Trophoblast cell (in vitro differentiated cells and primary cell): ENCODE results near the gene TAF4.
"Not testable (repeated sequence)": the region's sequence is repeated elsewhere in the genome, so short reads cannot be mapped to it uniquely, and the experiment has no call there.

Experiments used
- DNase-seq, 2 donors: peaks; one replicate each; pipeline ENCODE4 v3.0.0-alpha.2; 2016
- H2AFZ ChIP-seq: 2 replicates; pipeline ENCODE4 v1.6.1; 2013; ENCODE audit warnings: low read length, moderate library complexity, mild to moderate bottlenecking; ENCODE audit not compliant: insufficient read depth, poor library complexity
- H2AK5ac ChIP-seq: 2 replicates; pipeline ENCODE4 v1.6.1; 2013; ENCODE audit warnings: mild to moderate bottlenecking, low read length
- H2BK120ac ChIP-seq: 2 replicates; pipeline ENCODE4 v1.6.1; 2013; ENCODE audit warnings: low read length, mild to moderate bottlenecking, moderate library complexity; ENCODE audit not compliant: insufficient read depth, poor library complexity
- H2BK12ac ChIP-seq: 2 replicates; pipeline ENCODE4 v1.6.1; 2013; ENCODE audit warnings: mild to moderate bottlenecking, low read length, moderate library complexity
- H2BK5ac ChIP-seq: 2 replicates; pipeline ENCODE4 v1.6.1; 2013; ENCODE audit warnings: low read length, low read depth, moderate library complexity, mild to moderate bottlenecking; ENCODE audit not compliant: poor library complexity
- H3K14ac ChIP-seq: 2 replicates; pipeline ENCODE4 v1.6.1; 2013; ENCODE audit warnings: mild to moderate bottlenecking, low read length
- H3K18ac ChIP-seq: 2 replicates; pipeline ENCODE4 v1.6.1; 2013; ENCODE audit warnings: mild to moderate bottlenecking, low read length
- H3K23ac ChIP-seq: 2 replicates; pipeline ENCODE4 v1.6.1; 2013; ENCODE audit warnings: low read length
- H3K27ac ChIP-seq: 2 replicates; pipeline ENCODE4 v1.5.1; 2013; ENCODE audit warnings: low read depth, mild to moderate bottlenecking, inconsistent platforms, low read length, moderate library complexity
- H3K27me3 ChIP-seq: 2 replicates; pipeline ENCODE4 v1.6.1; 2013; ENCODE audit warnings: inconsistent platforms, mild to moderate bottlenecking, low read length, moderate library complexity; ENCODE audit not compliant: insufficient read depth
- H3K36me3 ChIP-seq, 2 experiments: 1 replicate in 1 of 2; 2 replicates in 1 of 2; pipeline ENCODE4 v1.6.1; 2013; ENCODE audit warnings: low read length in 2 of 2, mild to moderate bottlenecking in 2 of 2, moderate library complexity in 1 of 2; ENCODE audit not compliant: insufficient read depth in 2 of 2, control insufficient read depth in 1 of 2
- H3K4ac ChIP-seq: 2 replicates; pipeline ENCODE4 v1.6.1; 2013; ENCODE audit warnings: low read depth, mild to moderate bottlenecking, low read length, moderate library complexity
- H3K4me1 ChIP-seq, 2 experiments: 1 replicate in 1 of 2; 2 replicates in 1 of 2; pipeline ENCODE4 v1.6.1; 2013; ENCODE audit warnings: low read length in 2 of 2, mild to moderate bottlenecking in 2 of 2, moderate library complexity in 1 of 2; ENCODE audit not compliant: insufficient read depth in 2 of 2, control insufficient read depth in 1 of 2
- H3K4me2 ChIP-seq: 2 replicates; pipeline ENCODE4 v1.6.1; 2013; ENCODE audit warnings: inconsistent platforms, mild to moderate bottlenecking, low read length, moderate library complexity
- H3K4me3 ChIP-seq: 2 replicates; pipeline ENCODE4 v1.5.1; 2013; ENCODE audit warnings: mild to moderate bottlenecking, low read depth, low read length, inconsistent platforms
- H3K79me1 ChIP-seq: one replicate; pipeline ENCODE4 v1.6.1; 2013; ENCODE audit warnings: low read length
- H3K79me2 ChIP-seq: 2 replicates; pipeline ENCODE4 v1.6.1; 2013; ENCODE audit warnings: low read length, mild to moderate bottlenecking; ENCODE audit not compliant: control insufficient read depth, insufficient read depth, poor library complexity
- H3K9ac ChIP-seq: 2 replicates; pipeline ENCODE4 v1.6.1; 2013; ENCODE audit warnings: mild to moderate bottlenecking, low read length
- H3K9me3 ChIP-seq: 2 replicates; pipeline ENCODE4 v1.6.1; 2013; ENCODE audit warnings: low read depth, mild to moderate bottlenecking, control low read depth, inconsistent platforms, low read length; ENCODE audit not compliant: insufficient read depth
- H4K12ac ChIP-seq: 2 replicates; pipeline ENCODE4 v1.6.1; 2013; ENCODE audit warnings: low read depth, mild to moderate bottlenecking, low read length, moderate library complexity
- H4K8ac ChIP-seq: 2 replicates; pipeline ENCODE4 v1.6.1; 2013; ENCODE audit warnings: low read depth, mild to moderate bottlenecking, low read length, moderate library complexity
- H4K91ac ChIP-seq: one replicate; pipeline ENCODE4 v1.6.1; 2013; ENCODE audit warnings: low read depth, mild to moderate bottlenecking, low read length, moderate library complexity
- WGBS: extraction: QIAGEN DNeasy Blood & Tissue Kit; methylation state at CpG from one replicate; pipeline ENCODE4 v1.1.7; 2013; ENCODE audit warnings: missing lambda C conversion rate; ENCODE audit not compliant: insufficient read length, insufficient coverage; ENCODE audit errors: extremely low coverage; 5-methylcytosine and 5-hydroxymethylcytosine counted together

TAF4 gene

GRCh38 chr20:61944967-61945366 is 120.7 kb downstream of the TAF4 start:
- not testable (repeated sequence) for H3K9ac ChIP-seq, H3K79me2 ChIP-seq, H2BK120ac ChIP-seq, H4K12ac ChIP-seq, H3K14ac ChIP-seq, DNase-seq, H3K27ac ChIP-seq, H2BK12ac ChIP-seq, H3K18ac ChIP-seq, H3K4ac ChIP-seq, H2BK5ac ChIP-seq, H4K91ac ChIP-seq, H3K9me3 ChIP-seq, H4K8ac ChIP-seq, H3K36me3 ChIP-seq, H2AFZ ChIP-seq, H3K27me3 ChIP-seq, H3K4me2 ChIP-seq, H3K79me1 ChIP-seq, H2AK5ac ChIP-seq, H3K4me3 ChIP-seq, H3K23ac ChIP-seq, H3K4me1 ChIP-seq
- WGBS: no CpG with 5 or more reads among the region's 34 CpGs

GRCh38 chr20:61942526-61942925 is 123.2 kb downstream of the TAF4 start:
- H3K79me1 ChIP-seq: no peaks in the 10 kb centered on the region
- no peak overlapping the region for H4K8ac ChIP-seq
- no peak overlapping the region for H3K27ac ChIP-seq
- no peak for DNase-seq
- H3K9me3 ChIP-seq: peaks cover 4% of the 10 kb centered on the region
- no peak overlapping the region for H3K4me3 ChIP-seq
- no peak overlapping the region for H3K4ac ChIP-seq
- no peaks in the 10 kb centered on the region for H3K79me2 ChIP-seq
- H3K18ac ChIP-seq: no peak overlapping the region
- no peaks in the 10 kb centered on the region for H3K36me3 ChIP-seq
- no peak overlapping the region for H3K4me2 ChIP-seq
- no peak overlapping the region for H4K12ac ChIP-seq
- no peak overlapping the region for H2BK5ac ChIP-seq
- WGBS: no CpG with 5 or more reads among the region's 9 CpGs
- H2BK12ac ChIP-seq: no peak overlapping the region
- peaks cover 3 to 4% of the 10 kb centered on the region in 2 experiments for H3K4me1 ChIP-seq
- no peak overlapping the region for H3K14ac ChIP-seq
- H3K9ac ChIP-seq: no peak overlapping the region
- no peaks in the 10 kb centered on the region for H3K27me3 ChIP-seq
- no peak overlapping the region for H2AK5ac ChIP-seq
- no peak overlapping the region for H2AFZ ChIP-seq
- H2BK120ac ChIP-seq: no peak overlapping the region
- no peak overlapping the region for H3K23ac ChIP-seq
- no peak overlapping the region for H4K91ac ChIP-seq

GRCh38 chr20:61941721-61942405 is 123.8 kb downstream of the TAF4 start:
- H4K8ac ChIP-seq: no peak overlapping the region
- H3K79me1 ChIP-seq: no peaks in the 10 kb centered on the region
- no peak overlapping the region for H3K23ac ChIP-seq
- no peak overlapping the region for H3K18ac ChIP-seq
- H2BK5ac ChIP-seq: no peak overlapping the region
- H3K4me3 ChIP-seq: no peak overlapping the region
- no peak overlapping the region for H3K9ac ChIP-seq
- H3K36me3 ChIP-seq: no peaks in the 10 kb centered on the region
- peaks cover 3 to 4% of the 10 kb centered on the region in 2 experiments for H3K4me1 ChIP-seq
- H3K79me2 ChIP-seq: no peaks in the 10 kb centered on the region
- no peak overlapping the region for H4K91ac ChIP-seq
- no peak overlapping the region for H3K27ac ChIP-seq
- H2AFZ ChIP-seq: no peak overlapping the region
- H4K12ac ChIP-seq: no peak overlapping the region
- DNase-seq: no peak
- H3K4me2 ChIP-seq: no peak overlapping the region
- no CpG with 5 or more reads among the region's 16 CpGs for WGBS
- H2BK120ac ChIP-seq: no peak overlapping the region
- no peak overlapping the region for H3K14ac ChIP-seq
- no peak overlapping the region for H2AK5ac ChIP-seq
- peaks cover 4% of the 10 kb centered on the region for H3K9me3 ChIP-seq
- no peak overlapping the region for H2BK12ac ChIP-seq
- H3K27me3 ChIP-seq: no peaks in the 10 kb centered on the region
- no peak overlapping the region for H3K4ac ChIP-seq

- Histone ChIP-seq H4K8ac (no peak overlapping the region), H3K27ac (no peak overlapping the region), H3K14ac (no peak overlapping the region), H3K9me3 (peaks cover 4% of the 10 kb centered on the region), H2AFZ (no peak overlapping the region), H3K27me3 (no peaks in the 10 kb centered on the region), H3K4me3 (no peak overlapping the region), H4K91ac (no peak overlapping the region), H3K36me3 (no peaks in the 10 kb centered on the region), H3K9ac (no peak overlapping the region), H3K18ac (no peak overlapping the region), H2BK12ac (no peak overlapping the region), H3K4me1 (peaks cover 3 to 4% of the 10 kb centered on the region in 2 experiments), H4K12ac (no peak overlapping the region), H2BK120ac (no peak overlapping the region), H3K4ac (no peak overlapping the region), H3K79me2 (no peaks in the 10 kb centered on the region), H3K23ac (no peak overlapping the region), H3K79me1 (no peaks in the 10 kb centered on the region), H2AK5ac (no peak overlapping the region), H2BK5ac (no peak overlapping the region), H3K4me2 (no peak overlapping the region)
- WGBS: no CpG with 5 or more reads among the region's 16 CpGs
- no peak for DNase-seq
Measured at GRCh38 chr20:61940976-61941720, 124.5 kb downstream of the TAF4 start.
